Breast epithelium (tissue), 3 donors: Measurements from ENCODE around the gene RNMT.

Source experiments
- POLR2A ChIP-seq: fragments of 450-650 bp; IDR thresholded peaks from one replicate; pipeline ENCODE4 v1.6.1; 2016; ENCODE audit warnings: antibody characterized with exemption, mild to moderate bottlenecking, moderate library complexity
- POLR2AphosphoS5 ChIP-seq, 3 donors: sonication (generic); formaldehyde crosslinking; IDR thresholded peaks; one replicate each; pipeline ENCODE4 v1.6.1; 2017; ENCODE audit warnings: antibody characterized with exemption in 3 of 3
- TF ChIP-seq, protein P1 (sequence below), 3 donors: fragments of 450-650 bp; IDR thresholded peaks; one replicate each; pipeline ENCODE4 v1.5.1; 2016 to 2017; ENCODE audit warnings: antibody characterized with exemption in 3 of 3, mild to moderate bottlenecking in 3 of 3, moderate library complexity in 3 of 3

DNA sequence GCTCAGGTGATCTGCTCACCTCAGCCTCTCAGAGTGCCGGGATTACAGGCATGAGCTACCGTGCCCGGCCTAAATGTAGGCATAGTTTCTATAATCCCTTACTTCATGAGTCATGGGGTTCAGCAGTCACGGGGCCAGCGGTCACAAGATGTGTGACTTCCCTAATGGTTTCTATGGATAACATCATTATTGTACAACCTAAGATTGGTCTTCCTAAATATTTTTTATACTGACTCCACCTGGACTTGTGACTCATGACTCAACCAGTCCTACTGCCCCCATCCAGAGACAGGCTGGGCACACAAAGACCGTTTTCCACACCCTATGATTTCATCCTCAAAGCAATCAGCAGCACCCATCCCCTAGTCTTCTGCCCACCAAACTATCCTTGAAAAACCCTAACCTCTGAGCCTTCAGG, 16.1 kb upstream of the RNMT start:
- TF ChIP-seq, protein P1, sequence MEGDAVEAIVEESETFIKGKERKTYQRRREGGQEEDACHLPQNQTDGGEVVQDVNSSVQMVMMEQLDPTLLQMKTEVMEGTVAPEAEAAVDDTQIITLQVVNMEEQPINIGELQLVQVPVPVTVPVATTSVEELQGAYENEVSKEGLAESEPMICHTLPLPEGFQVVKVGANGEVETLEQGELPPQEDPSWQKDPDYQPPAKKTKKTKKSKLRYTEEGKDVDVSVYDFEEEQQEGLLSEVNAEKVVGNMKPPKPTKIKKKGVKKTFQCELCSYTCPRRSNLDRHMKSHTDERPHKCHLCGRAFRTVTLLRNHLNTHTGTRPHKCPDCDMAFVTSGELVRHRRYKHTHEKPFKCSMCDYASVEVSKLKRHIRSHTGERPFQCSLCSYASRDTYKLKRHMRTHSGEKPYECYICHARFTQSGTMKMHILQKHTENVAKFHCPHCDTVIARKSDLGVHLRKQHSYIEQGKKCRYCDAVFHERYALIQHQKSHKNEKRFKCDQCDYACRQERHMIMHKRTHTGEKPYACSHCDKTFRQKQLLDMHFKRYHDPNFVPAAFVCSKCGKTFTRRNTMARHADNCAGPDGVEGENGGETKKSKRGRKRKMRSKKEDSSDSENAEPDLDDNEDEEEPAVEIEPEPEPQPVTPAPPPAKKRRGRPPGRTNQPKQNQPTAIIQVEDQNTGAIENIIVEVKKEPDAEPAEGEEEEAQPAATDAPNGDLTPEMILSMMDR (IDR thresholded peaks at IDR 0.05) = no peak
- TF ChIP-seq POLR2AphosphoS5 (IDR thresholded peaks at IDR 0.05) (no peak), POLR2A (no peak)
